Stomach (tissue), 9 donors: ENCODE results near the gene LMBRD2. TPM values are rescaled to one million over a fixed set of nuclear protein-coding genes. Genes with fewer than 3 reads are reported as not detected.

Experiments
- DNase-seq, 2 donors: peaks; one replicate each; pipeline versions ENCODE4 v3.0.0 to v3.0.0-alpha.2; 2013 to 2019
- H3K27ac ChIP-seq, 5 donors: fragments of 200-600 bp in 4 of 5; sonication (generic) in 4 of 5; one replicate each; pipeline ENCODE4 v1.5.1; 2013 to 2019; ENCODE audit warnings: mild to moderate bottlenecking in 1 of 5, moderate library complexity in 1 of 5
- H3K27me3 ChIP-seq, 3 donors: fragments of 200-600 bp; sonication (generic); one replicate each; pipeline ENCODE4 v1.5.1; 2017 to 2019; ENCODE audit warnings: mixed run types in 1 of 3
- H3K36me3 ChIP-seq, 4 donors: fragments of 200-600 bp; sonication (generic); 1 replicate in 3 of 4; 2 replicates in 1 of 4; pipeline ENCODE4 v1.5.1; 2016 to 2019
- H3K4me1 ChIP-seq, 4 donors: fragments of 200-600 bp; sonication (generic); one replicate each; pipeline ENCODE4 v1.5.1; 2016 to 2019
- H3K4me3 ChIP-seq, 4 donors: fragments of 200-600 bp; sonication (generic) in 3 of 4; one replicate each; pipeline ENCODE4 v1.5.1; 2016 to 2019; ENCODE audit warnings: mild to moderate bottlenecking in 1 of 4
- H3K9me3 ChIP-seq, 4 donors: fragments of 200-600 bp; sonication (generic); one replicate each; pipeline ENCODE4 v1.5.1; 2016 to 2019
- EP300 ChIP-seq: sonication (generic); formaldehyde crosslinking; IDR thresholded peaks from one replicate; pipeline ENCODE4 v1.6.1; 2017; ENCODE audit warnings: antibody characterized with exemption
- POLR2A ChIP-seq, 4 donors: fragments of 450-650 bp; IDR thresholded peaks; one replicate each; pipeline ENCODE4 v1.6.1; 2016; ENCODE audit warnings: antibody characterized with exemption in 4 of 4, control low read depth in 2 of 4, mild to moderate bottlenecking in 1 of 4, moderate library complexity in 1 of 4
- POLR2AphosphoS5 ChIP-seq, 3 donors: sonication (generic); formaldehyde crosslinking; IDR thresholded peaks; one replicate each; pipeline ENCODE4 v1.6.1; 2016; ENCODE audit warnings: antibody characterized with exemption in 3 of 3
- WGBS, 5 donors: extraction: QIAGEN DNeasy Blood & Tissue Kit in 3 of 5; methylation state at CpG; one replicate each; pipeline versions ENCODE4 v1.1.5 to v1.1.7; 2013 to 2018; 5-methylcytosine and 5-hydroxymethylcytosine counted together
- intact Hi-C: fragments of 100-400 bp; cut with DNase I; formaldehyde crosslinking; loops from one replicate; pipeline ENCODE4 v1.15.1; 2023; ENCODE audit warnings: low total_unique reads
- polyA plus RNA-seq, 3 donors: library from polyadenylated mRNA; stranded (reverse); fragments of 200-250 nt; gene quantifications; one replicate each; pipeline ENCODE4 v1.2.3, GENCODE V29; 2013
- total RNA-seq, 5 donors: library from RNA; depleted of rRNA; stranded (reverse); fragments of >200 nt; gene quantifications; one replicate each; pipeline versions ENCODE4 v1.1.0 to v1.2.3, GENCODE V29; 2014 to 2016
- TF ChIP-seq, protein P1 (sequence below), 7 experiments: fragments of 450-650 bp in 4 of 7; fragments of 200-600 bp in 3 of 7; sonication (generic) in 3 of 7; IDR thresholded peaks; one replicate each; pipeline ENCODE4 v1.5.1; 2016 to 2019; ENCODE audit warnings: antibody characterized with exemption in 7 of 7, control low read depth in 2 of 7, mild to moderate bottlenecking in 1 of 7
- donor health status: healthy with polysubstance abuse.
- donor health status: Bipolar disorder and iron deficiency.
- donor health status: healthy.

The LMBRD2 gene
- total and polyA plus RNA-seq, 8 donors, result 0.58 to 122 (median 4.9) TPM

DNA sequence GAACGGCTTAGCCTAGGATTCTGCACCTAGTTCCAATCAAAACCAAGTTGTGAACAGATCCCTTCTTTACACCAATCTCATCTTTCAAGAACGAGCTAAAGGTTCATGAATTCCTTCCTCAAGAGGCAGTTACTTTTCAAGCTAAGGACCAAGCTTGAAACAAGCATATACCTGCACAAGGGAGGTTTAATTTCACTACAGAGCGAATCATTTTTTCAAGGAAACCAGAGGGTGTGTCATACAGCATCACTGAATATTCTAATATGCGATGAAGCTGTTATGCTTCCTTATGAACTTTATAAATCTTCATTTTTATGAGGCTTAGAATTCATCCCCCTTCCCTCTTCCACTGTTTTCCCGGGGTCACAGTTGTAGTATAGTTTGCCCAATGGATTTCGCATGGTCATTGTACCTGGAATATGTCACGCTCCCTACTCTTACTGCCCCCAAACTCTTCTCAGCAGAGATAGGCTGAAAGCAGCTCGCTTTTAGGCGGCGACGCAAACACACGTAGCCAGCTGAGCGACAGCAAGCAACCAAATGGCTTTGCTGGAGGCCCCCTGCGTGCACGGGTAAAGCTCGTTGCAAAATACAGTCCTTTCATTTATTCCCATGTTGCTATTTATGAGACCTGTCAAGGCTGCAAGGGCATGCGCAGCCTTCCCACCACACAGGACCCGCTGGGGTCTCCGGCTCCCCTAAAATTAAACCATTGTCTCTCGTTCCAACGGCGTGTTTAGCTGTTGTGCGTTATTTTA lies 832 bp downstream of the LMBRD2 start:
- peaks cover 0 to 12% (median 10%) of the 10 kb centered on the region in 4 donors for H3K36me3 ChIP-seq
- peak overlapping the region; percentile 84 to 93 (median 91) for H3K27ac ChIP-seq
- H3K27me3 ChIP-seq, result no peaks in the 10 kb centered on the region
- intact Hi-C loops, result no loop called here
- peaks cover 16 to 66% (median 43%) of the 10 kb centered on the region in 4 donors for H3K4me1 ChIP-seq
- peak; percentile 36 to 79 for DNase-seq
- no peak for TF ChIP-seq POLR2A (IDR thresholded peaks at IDR 0.05)
- TF ChIP-seq POLR2AphosphoS5 (IDR thresholded peaks at IDR 0.05), result no peak
- no peak for TF ChIP-seq EP300
- TF ChIP-seq, protein P1, sequence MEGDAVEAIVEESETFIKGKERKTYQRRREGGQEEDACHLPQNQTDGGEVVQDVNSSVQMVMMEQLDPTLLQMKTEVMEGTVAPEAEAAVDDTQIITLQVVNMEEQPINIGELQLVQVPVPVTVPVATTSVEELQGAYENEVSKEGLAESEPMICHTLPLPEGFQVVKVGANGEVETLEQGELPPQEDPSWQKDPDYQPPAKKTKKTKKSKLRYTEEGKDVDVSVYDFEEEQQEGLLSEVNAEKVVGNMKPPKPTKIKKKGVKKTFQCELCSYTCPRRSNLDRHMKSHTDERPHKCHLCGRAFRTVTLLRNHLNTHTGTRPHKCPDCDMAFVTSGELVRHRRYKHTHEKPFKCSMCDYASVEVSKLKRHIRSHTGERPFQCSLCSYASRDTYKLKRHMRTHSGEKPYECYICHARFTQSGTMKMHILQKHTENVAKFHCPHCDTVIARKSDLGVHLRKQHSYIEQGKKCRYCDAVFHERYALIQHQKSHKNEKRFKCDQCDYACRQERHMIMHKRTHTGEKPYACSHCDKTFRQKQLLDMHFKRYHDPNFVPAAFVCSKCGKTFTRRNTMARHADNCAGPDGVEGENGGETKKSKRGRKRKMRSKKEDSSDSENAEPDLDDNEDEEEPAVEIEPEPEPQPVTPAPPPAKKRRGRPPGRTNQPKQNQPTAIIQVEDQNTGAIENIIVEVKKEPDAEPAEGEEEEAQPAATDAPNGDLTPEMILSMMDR (IDR thresholded peaks at IDR 0.05), result no peak
- H3K4me3 ChIP-seq, result peak overlapping the region; percentile 84 to 91 (median 88)
- no peaks in the 10 kb centered on the region for H3K9me3 ChIP-seq
- 2 to 4% (median 2%) methylated on average over 23 of the region's 23 CpGs for WGBS, 5 donors

DNA sequence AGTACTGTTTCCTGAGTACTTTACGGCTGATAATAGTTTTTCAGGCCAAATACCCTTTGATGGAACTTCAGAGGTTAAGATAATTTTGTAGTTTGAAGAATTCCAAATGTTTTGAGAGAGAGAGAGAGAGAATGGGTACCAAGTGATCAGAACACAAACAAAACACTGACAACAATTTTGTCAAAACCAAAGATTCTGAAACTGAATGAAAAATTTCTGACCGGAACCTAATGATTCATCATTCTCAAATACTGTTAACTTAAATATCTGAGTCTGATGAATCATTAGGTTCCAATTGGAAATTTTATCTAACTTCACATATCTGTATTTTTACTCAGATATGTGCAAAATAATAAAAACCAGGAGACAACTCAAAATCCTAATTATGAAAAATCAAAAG lies 4.0 kb downstream of the LMBRD2 start:
- H3K4me3 ChIP-seq, result no peak overlapping the region

GRCh38 chr5:36146390-36146789 lies 5.3 kb downstream of the LMBRD2 start:
- no peak overlapping the region for H3K4me3 ChIP-seq
- no peak for DNase-seq
- no peak for TF ChIP-seq POLR2AphosphoS5 (IDR thresholded peaks at IDR 0.05)
- TF ChIP-seq POLR2A (IDR thresholded peaks at IDR 0.05), result no peak
- no peak for TF ChIP-seq EP300
- TF ChIP-seq, protein P1 (IDR thresholded peaks at IDR 0.05), result no peak
- H3K4me1 ChIP-seq, result peaks cover 0 to 32% (median 22%) of the 10 kb centered on the region in 4 donors
- H3K27ac ChIP-seq, result no peak overlapping the region
- intact Hi-C loops, result no loop called here
- no peaks in the 10 kb centered on the region for H3K9me3 ChIP-seq
- WGBS, 5 donors, result 63 to 82% (median 73%) methylated on average over 3 of the region's 3 CpGs
- peaks cover 0 to 17% (median 14%) of the 10 kb centered on the region in 4 donors for H3K36me3 ChIP-seq
- H3K27me3 ChIP-seq, result no peaks in the 10 kb centered on the region

More for the DNA sequence above, 4.0 kb downstream of the LMBRD2 start:
- Histone ChIP-seq H3K27me3 (no peaks in the 10 kb centered on the region), H3K27ac (no peak overlapping the region), H3K4me1 (peaks cover 3 to 37% (median 27%) of the 10 kb centered on the region in 4 donors), H3K9me3 (no peaks in the 10 kb centered on the region), H3K36me3 (peaks cover 0 to 4% (median 3%) of the 10 kb centered on the region in 4 donors)
- DNase-seq, result no peak
- intact Hi-C loops, result no loop called here
- 85 to 91% (median 88%) methylated on average over 2 of the region's 2 CpGs for WGBS, 5 donors
- no peak for TF ChIP-seq POLR2A (IDR thresholded peaks at IDR 0.05)

GRCh38 chr5:36145311-36145710 lies 6.4 kb downstream of the LMBRD2 start:
- Histone ChIP-seq H3K4me3 (no peak overlapping the region), H3K36me3 (peaks cover 5 to 25% (median 22%) of the 10 kb centered on the region in 4 donors), H3K4me1 (peaks cover 0 to 25% (median 16%) of the 10 kb centered on the region in 4 donors), H3K27ac (no peak overlapping the region), H3K27me3 (no peaks in the 10 kb centered on the region), H3K9me3 (no peaks in the 10 kb centered on the region)
- intact Hi-C loops, result no loop called here
- WGBS, 5 donors, result 74 to 87% (median 77%) methylated on average over 4 of the region's 4 CpGs
- TF ChIP-seq EP300, result no peak
- TF ChIP-seq, protein P1 (IDR thresholded peaks at IDR 0.05), result no peak
- no peak for TF ChIP-seq POLR2AphosphoS5 (IDR thresholded peaks at IDR 0.05)
- TF ChIP-seq POLR2A (IDR thresholded peaks at IDR 0.05), result no peak
- DNase-seq, result no peak
